NB4 (cell line): ENCODE data around the gene USP46.

Experiments
- DNase-seq: peaks from one replicate; pipeline ENCODE4 v3.0.0; 2010; ENCODE audit warnings: low read depth
- H3K4me3 ChIP-seq: one replicate; pipeline ENCODE4 v1.5.1; 2011; ENCODE audit warnings: mild to moderate bottlenecking, low read depth, low read length, moderate library complexity
- CTCF ChIP-seq: IDR thresholded peaks from one replicate; pipeline ENCODE4 v1.5.1; 2012; ENCODE audit warnings: low read depth, low read length
- MYC ChIP-seq: IDR thresholded peaks from 2 replicates; pipeline ENCODE4 v1.6.1; 2011; ENCODE audit warnings: low read depth, low read length
- POLR2A ChIP-seq: IDR thresholded peaks from 2 replicates; pipeline ENCODE4 v1.6.1; 2011; ENCODE audit warnings: mild to moderate bottlenecking; ENCODE audit not compliant: insufficient read length; ENCODE audit errors: extremely low read depth
- TF ChIP-seq, protein P1 (sequence below): IDR thresholded peaks from 2 replicates; pipeline ENCODE4 v1.6.1; 2011; ENCODE audit warnings: low read depth, low read length

The USP46 gene

GRCh38 chr4:52566136-52567031, 92.7 kb downstream of the USP46 start:
- DNase-seq: no peak
- no peak overlapping the region for H3K4me3 ChIP-seq
- TF ChIP-seq POLR2A: no peak
- TF ChIP-seq, protein P1, sequence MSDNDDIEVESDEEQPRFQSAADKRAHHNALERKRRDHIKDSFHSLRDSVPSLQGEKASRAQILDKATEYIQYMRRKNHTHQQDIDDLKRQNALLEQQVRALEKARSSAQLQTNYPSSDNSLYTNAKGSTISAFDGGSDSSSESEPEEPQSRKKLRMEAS: no peak
- TF ChIP-seq MYC: no peak
- no peak for TF ChIP-seq CTCF

DNA sequence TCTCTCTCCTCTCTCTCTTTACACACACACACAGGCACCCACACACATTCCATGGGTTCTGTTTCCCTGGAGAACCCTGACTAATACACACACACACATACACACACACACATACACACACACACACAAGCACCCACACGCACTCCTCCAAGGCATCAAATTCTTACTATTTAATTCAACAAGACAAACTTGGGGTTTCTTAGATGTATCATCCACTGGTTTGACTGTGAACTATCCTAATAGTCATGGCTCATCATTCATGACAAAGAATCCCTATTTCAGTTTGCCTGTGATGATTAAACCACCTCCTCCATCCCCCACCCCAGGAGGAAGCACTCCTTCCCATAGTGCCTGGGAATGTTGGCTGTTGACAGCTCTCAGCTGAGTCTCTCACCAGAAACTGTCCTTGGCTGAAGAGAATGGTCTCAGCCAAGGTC, 98.2 kb downstream of the USP46 start:
- no peak overlapping the region for H3K4me3 ChIP-seq

GRCh38 chr4:52555356-52555716, 103.8 kb downstream of the USP46 start:
- no peak for DNase-seq
- TF ChIP-seq, protein P1: no peak
- TF ChIP-seq POLR2A: no peak
- no peak for TF ChIP-seq CTCF
- no peak for TF ChIP-seq MYC
- no peak overlapping the region for H3K4me3 ChIP-seq

More for the DNA sequence above, 98.2 kb downstream of the USP46 start:
- TF ChIP-seq POLR2A (no peak), MYC (no peak), CTCF (no peak)
- TF ChIP-seq, protein P1: no peak
- no peak for DNase-seq

DNA sequence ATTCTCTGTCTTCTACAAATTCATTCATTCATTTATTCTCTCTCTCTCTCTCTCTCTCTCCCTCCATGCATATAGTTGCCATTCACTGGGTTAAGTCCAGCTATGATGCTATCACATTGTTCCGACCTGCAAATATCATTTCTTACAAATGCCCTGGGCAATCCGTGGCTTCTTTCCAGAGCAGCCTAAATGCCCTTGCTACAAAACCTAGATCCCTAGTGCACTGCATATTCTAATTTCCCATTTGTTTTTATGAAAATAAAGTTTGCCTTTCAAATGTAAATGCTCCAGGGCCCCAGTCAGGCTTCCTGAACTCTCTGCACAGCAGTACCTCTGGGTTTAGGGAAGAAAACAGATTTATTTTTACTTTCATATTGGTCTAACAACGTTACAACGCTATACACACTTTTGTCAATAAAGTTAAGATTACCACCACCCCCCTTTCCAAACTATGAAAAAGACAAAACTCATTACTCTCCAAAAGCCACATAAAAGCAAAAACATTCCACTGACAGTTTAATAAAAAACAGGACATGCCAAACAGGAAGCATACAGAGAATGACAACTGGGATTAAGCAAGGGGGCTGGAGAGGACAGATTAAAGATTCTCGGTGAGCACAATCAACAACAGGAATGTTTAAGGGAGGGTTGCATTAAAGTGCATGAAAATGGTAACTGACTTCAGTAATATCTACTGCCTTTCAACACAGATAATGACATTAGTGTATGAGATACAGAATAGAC, 104.3 kb downstream of the USP46 start:
- no peak for TF ChIP-seq POLR2A
- no peak for TF ChIP-seq CTCF
- no peak for TF ChIP-seq MYC
- TF ChIP-seq, protein P1: no peak
- no peak for DNase-seq
- H3K4me3 ChIP-seq: no peak overlapping the region

- no peak overlapping the region for H3K4me3 ChIP-seq
- no peak for DNase-seq
- TF ChIP-seq POLR2A (no peak), CTCF (no peak)
- TF ChIP-seq, protein P1: no peak
Measured at GRCh38 chr4:52552778-52553177, 106.3 kb downstream of the USP46 start.
